Measurements from ENCODE around the gene SUSD2.
"Not testable (repeated sequence)": the region's sequence is repeated elsewhere in the genome, so short reads cannot be mapped to it uniquely, and the experiment has no call there.

Gene SUSD2

GRCh38 chr22:24219750-24220149 lies 38.5 kb downstream of the SUSD2 start:
- no peak for DNase-seq

- DNase-seq = no peak
Measured at GRCh38 chr22:24224468-24224867, 43.2 kb downstream of the SUSD2 start.

DNA sequence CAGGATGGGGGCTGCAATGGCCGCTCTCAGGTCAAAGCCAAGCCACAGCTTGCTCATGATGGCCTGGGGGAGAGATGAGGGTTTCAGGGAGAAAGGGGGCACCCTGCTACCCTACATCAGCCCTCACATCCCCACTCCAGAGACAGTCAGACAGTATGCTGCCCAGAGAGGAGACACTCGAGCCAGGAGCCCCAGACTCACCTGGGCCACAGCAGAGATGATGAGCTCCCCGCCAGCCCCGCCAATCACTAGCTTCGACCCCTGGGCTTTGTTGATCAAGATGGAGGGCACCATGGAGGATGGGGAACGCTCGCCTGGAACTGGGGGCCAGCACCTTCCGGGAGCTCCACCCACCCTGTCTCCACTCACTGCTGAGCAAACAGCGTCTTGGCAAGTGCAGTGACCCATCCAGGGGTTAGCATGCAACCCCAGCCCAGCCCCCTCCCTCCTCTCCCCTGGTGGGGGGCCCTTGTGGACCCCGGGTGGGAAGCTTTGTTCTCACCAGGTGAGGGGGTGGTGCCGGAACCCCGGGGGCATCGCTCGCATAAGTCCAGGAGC lies 43.8 kb downstream of the SUSD2 start:
- no peak for DNase-seq

DNA sequence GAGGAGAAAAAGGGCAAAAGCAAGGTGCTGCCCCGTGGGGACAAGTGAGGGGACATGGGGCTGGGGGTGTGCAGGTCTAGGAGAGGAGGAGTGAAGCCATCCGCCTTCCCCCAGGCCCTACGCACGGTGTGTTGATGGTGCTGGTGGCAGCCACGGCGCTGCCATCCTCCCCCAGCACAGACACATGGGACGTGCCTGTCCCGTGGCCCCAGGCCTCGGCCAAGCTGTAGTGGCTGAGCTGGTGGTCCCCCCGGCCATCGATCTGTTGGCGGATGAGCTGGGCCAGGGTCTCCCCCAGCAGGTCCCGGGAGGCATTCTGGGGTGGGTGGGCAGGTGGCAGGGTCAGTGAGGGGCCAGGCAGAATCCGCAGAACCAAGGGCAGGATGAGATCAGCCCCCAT lies 44.7 kb downstream of the SUSD2 start:
- DNase-seq = no peak

- DNase-seq = no peak
Measured at GRCh38 chr22:24230911-24231656, 49.8 kb downstream of the SUSD2 start.

GRCh38 chr22:24231706-24232105 lies 50.4 kb downstream of the SUSD2 start:
- DNase-seq = no peak

GRCh38 chr22:24232124-24232523 lies 50.8 kb downstream of the SUSD2 start:
- DNase-seq = no peak

- DNase-seq = no peak
Measured at GRCh38 chr22:24232725-24233124, 51.4 kb downstream of the SUSD2 start.

- DNase-seq = no peak
Measured at GRCh38 chr22:24233235-24233634, 51.9 kb downstream of the SUSD2 start.

DNA sequence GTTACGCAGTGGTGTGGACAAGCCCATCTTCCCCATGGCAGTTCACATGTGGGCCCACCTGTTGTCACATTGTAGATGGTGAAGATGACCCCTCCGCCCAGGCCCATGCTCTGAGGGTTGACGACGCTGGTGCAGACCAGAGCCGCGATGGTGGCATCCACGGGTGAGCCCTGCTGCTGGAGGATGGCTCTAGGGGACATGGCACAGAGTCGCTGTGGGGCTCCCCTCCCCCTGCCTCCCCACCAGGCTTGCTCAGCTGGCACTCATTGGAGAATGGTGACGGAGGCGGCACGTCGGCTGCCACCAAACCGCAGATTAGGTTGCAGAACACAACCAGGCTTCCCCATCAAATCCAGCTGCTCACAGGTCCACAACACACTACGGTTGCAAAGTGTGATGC lies 52.5 kb downstream of the SUSD2 start:
- DNase-seq = no peak

GRCh38 chr22:24235315-24235714 lies 54.0 kb downstream of the SUSD2 start:
- no peak for DNase-seq

DNA sequence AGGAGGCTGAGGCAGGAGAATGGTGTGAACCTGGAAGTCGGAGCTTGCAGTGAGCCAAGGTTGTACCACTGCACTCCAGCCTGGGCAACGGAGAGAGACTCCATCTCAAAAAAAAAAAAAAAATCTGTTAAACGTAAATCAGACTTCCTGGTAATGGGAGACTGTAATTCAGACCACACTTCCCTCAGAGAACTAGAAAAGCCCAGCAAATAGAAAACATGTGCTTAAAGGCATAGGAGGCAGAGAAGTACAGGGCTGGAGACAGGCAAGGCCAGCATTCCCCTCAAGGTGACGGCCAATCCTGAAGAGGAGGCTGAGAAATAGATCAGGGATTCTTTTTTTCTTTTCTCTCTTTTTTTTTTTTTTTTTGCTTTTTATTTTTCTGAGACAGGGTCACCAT lies 55.4 kb downstream of the SUSD2 start:
- DNase-seq = no peak

DNA sequence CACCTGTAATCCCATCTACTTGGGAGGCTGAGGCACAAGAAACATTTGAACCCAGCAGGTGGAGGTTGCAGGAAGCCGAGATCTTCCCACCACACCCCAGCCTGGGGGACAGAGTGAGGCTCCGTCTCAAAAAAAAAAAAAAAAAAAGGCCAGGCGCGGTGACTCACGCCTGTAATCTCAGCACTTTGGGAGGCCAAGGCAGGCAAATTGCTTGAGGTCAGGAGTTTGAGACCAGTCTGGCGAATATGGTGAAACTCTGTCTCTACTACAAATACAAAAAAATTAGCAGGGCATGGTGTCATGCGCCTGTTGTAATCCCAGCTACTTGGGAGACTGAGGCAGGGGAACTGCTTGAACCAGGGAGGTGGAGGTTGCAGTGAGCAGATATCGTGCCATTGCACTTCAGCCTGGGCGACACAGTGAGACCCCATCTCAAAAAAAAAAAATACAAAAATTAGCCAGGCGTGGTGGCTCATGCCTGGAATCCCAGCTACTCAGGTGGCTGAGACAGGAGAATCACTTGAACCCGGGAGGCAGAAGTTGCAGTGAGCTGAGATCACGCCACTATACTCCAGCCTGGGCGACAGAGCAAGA lies 56.9 kb downstream of the SUSD2 start:
- DNase-seq = not testable (repeated sequence)

All from NCI-H526 treated with DMSO at 0.1 percent for 48 hours (cell line).